ENCODE measurements around the gene VWA1.
"Not testable (repeated sequence)": the region's sequence is repeated elsewhere in the genome, so short reads cannot be mapped to it uniquely, and the experiment has no call there.

Gene VWA1

DNA sequence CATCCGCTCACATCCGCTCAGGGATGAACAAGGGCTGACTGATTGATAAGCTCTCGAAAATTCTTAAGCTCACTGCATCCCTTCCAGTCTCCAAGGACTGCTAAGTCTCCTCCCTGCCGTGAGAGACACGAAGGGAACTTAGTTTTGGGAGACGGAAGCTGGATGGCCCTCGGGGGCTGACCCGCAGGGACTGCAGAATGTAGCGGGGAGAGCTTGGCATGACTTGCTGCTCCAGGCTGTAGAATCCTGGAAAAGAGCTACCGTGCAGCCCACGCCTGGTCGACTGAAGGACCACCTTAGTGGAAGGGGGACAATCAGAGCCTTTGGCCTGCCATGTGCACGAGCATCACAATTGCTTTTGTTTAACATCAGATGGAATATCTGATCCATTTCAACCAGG, 19.7 kb upstream of the VWA1 start:
- no peak overlapping the region for H3K27ac ChIP-seq
- H3K36me3 ChIP-seq: no peaks in the 10 kb centered on the region
- H3K4me3 ChIP-seq (ENCODE audit: low read depth in 1 of 2, low read length in 1 of 2): no peak overlapping the region
- H3K9me3 ChIP-seq: peaks cover 5% of the 10 kb centered on the region
- H3K4me1 ChIP-seq (ENCODE audit: control insufficient read depth in 1 of 2, insufficient read depth in 1 of 2, low read depth in 1 of 2, low read length in 1 of 2): no peaks in the 10 kb centered on the region
- TF ChIP-seq, protein P1, sequence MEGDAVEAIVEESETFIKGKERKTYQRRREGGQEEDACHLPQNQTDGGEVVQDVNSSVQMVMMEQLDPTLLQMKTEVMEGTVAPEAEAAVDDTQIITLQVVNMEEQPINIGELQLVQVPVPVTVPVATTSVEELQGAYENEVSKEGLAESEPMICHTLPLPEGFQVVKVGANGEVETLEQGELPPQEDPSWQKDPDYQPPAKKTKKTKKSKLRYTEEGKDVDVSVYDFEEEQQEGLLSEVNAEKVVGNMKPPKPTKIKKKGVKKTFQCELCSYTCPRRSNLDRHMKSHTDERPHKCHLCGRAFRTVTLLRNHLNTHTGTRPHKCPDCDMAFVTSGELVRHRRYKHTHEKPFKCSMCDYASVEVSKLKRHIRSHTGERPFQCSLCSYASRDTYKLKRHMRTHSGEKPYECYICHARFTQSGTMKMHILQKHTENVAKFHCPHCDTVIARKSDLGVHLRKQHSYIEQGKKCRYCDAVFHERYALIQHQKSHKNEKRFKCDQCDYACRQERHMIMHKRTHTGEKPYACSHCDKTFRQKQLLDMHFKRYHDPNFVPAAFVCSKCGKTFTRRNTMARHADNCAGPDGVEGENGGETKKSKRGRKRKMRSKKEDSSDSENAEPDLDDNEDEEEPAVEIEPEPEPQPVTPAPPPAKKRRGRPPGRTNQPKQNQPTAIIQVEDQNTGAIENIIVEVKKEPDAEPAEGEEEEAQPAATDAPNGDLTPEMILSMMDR (IDR thresholded peaks at IDR 0.05): no peak
- peaks cover 58% of the 10 kb centered on the region for H3K27me3 ChIP-seq

DNA sequence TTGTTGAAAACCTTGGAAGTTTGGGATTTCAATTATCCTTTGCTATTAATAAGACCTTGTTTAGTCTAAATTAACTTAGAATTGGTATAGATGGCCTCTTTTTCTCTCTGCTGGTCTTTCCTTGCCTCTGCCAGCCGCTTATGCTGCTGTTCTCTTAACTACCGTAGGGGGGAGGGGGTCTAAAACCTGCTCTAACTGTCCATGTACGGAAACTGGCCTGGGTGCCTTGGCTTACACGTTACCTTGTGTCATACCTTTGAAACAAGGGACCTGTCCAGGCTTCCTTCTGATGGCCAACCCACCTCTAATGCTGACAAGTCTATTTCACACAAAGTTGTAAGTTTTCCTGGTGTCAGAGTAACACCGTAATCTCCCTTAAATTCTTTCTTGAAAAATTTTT, 18.1 kb upstream of the VWA1 start:
- not testable (repeated sequence) for H3K36me3 ChIP-seq; H3K4me3 ChIP-seq (ENCODE audit: low read depth in 1 of 2, low read length in 1 of 2); H3K9me3 ChIP-seq; H3K4me1 ChIP-seq (ENCODE audit: control insufficient read depth in 1 of 2, insufficient read depth in 1 of 2, low read depth in 1 of 2, low read length in 1 of 2); H3K27ac ChIP-seq
- H3K27me3 ChIP-seq: peaks cover 75% of the 10 kb centered on the region

DNA sequence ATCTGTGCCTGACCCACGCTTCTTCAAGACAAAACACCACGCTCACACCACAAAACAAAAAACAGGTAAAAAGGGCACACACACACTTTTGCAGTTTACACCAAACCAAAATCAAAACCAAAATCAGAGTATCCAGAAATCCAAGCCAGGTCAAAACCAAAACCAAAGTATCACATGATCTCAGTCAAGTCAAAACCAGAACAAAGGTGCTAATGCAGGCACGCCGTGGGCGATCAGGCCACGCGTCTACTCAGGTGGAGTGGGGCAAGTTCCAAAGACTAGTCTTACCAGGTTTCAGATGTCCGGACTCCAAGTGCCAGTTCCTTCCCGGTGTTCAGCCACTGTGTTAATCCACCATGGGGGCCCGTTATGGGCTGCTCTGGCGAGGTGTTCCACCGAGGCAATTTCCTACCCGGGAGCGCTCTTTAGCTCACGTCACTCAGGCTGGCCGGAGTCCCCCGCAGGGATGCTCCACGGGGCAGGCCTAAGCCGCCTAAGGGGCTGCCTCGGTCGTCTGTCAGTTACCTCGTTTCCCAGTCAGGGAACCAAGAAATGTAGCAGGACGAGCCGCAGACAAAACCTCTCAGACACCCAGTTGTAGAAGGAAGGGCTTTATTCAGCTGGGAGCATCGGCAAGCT, 17.5 kb upstream of the VWA1 start:
- H3K27ac ChIP-seq; H3K36me3 ChIP-seq; H3K9me3 ChIP-seq; H3K4me3 ChIP-seq (ENCODE audit: low read depth in 1 of 2, low read length in 1 of 2); H3K4me1 ChIP-seq (ENCODE audit: control insufficient read depth in 1 of 2, insufficient read depth in 1 of 2, low read depth in 1 of 2, low read length in 1 of 2): not testable (repeated sequence)
- H3K27me3 ChIP-seq: peaks cover 80% of the 10 kb centered on the region

DNA sequence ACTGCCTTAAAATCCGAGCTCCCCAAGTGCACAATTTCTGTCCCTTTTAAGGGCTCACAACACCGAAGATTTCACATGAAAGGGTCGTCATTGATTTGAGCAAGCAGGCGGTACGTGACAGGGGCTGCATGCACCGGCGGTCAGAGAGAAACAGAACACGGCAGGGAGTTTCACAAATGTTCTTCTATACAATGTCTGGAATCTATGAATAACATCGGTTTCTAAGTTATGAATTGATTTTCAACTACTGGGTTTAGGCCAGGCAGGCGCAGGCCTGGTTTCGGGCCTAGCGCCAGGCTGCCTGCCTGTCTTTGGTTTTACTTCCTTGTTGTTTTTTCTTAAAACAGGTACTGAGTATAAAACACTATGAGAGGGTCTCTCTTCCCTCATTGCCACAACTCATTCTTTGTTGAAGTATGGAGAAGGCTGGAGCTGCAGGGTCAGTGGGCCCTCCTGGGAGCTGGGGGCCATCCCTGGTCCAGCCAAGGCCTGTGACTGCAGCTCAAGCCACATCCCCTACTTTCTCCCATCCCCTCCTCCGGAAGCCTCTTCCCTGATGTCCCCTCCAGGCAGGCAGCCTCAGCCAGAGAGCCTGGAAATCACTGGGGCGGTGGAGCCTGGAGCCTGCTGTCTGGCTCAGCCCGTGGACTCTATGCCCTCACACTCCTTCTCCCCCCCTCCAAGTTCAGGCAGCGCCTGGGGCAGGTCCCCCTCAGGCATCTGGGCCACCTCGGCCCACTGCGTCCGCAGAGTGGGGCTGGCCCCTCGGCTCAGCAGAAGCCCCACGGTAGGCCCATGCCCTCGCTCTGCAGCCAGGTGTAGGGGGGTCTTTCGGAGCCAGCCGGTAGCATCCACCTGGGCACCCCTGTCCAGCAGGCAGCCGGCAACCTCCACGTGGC, 16.8 kb upstream of the VWA1 start:
- TF ChIP-seq, protein P1 (IDR thresholded peaks at IDR 0.05): no peak
- H3K4me3 ChIP-seq (ENCODE audit: low read depth in 1 of 2, low read length in 1 of 2): no peak overlapping the region
- no peaks in the 10 kb centered on the region for H3K36me3 ChIP-seq
- no peak overlapping the region for H3K27ac ChIP-seq
- peaks cover 84% of the 10 kb centered on the region for H3K27me3 ChIP-seq
- no peaks in the 10 kb centered on the region for H3K4me1 ChIP-seq (ENCODE audit: control insufficient read depth in 1 of 2, insufficient read depth in 1 of 2, low read depth in 1 of 2, low read length in 1 of 2)
- no peaks in the 10 kb centered on the region for H3K9me3 ChIP-seq

DNA sequence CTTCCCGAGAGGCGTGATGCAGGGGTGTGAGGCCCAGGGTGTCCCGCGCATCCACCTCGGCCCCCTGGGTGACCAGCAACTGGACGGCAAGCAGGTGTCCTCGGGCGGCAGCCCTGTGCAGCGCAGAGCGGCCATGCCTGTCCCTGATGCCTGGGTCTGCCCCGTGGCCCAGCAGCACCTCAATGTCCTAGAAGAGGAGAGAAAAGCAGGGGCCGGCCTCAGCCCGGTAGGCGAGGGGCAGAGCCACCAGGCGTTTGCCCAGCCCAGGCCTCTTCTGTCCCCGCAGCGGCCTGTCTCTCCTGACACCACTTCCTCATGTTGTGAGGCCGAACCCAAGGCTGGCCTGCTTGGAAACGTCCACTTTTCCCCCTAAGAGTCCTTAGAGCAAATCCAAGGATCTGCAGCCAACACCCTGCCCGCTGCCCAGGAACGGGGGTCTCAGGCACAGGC, 16.1 kb upstream of the VWA1 start:
- Histone ChIP-seq H3K9me3 (no peaks in the 10 kb centered on the region), H3K36me3 (no peaks in the 10 kb centered on the region), H3K27me3 (peaks cover 84% of the 10 kb centered on the region), H3K4me3 (ENCODE audit: low read depth in 1 of 2, low read length in 1 of 2) (no peak overlapping the region), H3K27ac (no peak overlapping the region), H3K4me1 (ENCODE audit: control insufficient read depth in 1 of 2, insufficient read depth in 1 of 2, low read depth in 1 of 2, low read length in 1 of 2) (no peaks in the 10 kb centered on the region)
- TF ChIP-seq, protein P1 (IDR thresholded peaks at IDR 0.05): no peak

DNA sequence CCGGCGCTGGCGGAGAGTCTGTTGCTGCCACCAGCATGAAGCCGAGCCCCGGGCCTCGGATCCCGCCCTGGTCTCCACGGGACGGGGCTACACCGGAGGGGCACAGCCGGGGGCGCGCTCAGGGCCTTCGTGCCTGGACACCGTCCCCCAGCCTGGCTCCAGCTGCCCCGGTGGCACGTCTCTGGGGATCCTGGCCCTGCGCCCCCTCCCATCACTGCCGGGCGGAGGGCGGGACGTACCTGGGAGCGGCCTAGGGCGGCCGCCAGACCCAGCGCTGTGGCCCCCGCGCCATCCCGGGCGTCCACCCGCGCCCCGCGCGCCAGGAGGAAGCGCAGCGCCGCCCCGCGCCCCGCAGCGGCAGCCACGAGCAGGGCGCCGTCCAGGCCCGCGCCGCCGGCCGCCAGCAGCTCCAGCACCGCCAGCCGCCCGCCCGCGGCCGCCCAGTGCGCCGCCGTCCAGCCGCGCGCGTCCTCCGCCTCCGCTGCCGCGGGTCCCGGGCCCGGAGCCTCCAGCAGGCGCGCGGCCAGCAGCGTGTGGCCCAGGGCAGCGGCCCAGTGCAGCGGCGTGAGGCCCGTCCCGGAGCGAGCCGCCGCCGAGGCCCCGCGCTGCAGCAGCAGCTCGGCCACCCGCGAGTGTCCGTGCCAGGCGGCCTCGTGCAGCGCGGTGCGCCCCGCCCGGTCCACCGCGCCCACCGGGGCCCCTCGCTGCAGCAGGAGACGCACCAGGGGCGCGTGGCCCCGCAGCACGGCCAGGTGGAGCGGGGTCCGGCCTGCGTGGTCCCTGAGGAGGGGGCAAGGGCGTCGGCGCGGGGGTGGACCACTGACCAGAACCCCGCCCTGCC, 15.5 kb upstream of the VWA1 start:
- no peak overlapping the region for H3K27ac ChIP-seq

More for the DNA sequence above, 15.5 kb upstream of the VWA1 start:
- no peaks in the 10 kb centered on the region for H3K4me1 ChIP-seq (ENCODE audit: control insufficient read depth in 1 of 2, insufficient read depth in 1 of 2, low read depth in 1 of 2, low read length in 1 of 2)
- no peaks in the 10 kb centered on the region for H3K9me3 ChIP-seq
- TF ChIP-seq, protein P1 (IDR thresholded peaks at IDR 0.05): no peak
- H3K27me3 ChIP-seq: peaks cover 85% of the 10 kb centered on the region
- no peak overlapping the region for H3K4me3 ChIP-seq (ENCODE audit: low read depth in 1 of 2, low read length in 1 of 2)
- no peaks in the 10 kb centered on the region for H3K36me3 ChIP-seq
